Neural cell (in vitro differentiated cells): ENCODE measurements around the gene GOLGA2. TPM values are rescaled to one million over a fixed set of nuclear protein-coding genes. Genes with fewer than 3 reads are reported as not detected.
A peak's percentile ranks its signal among the peaks of the same experiment; 100 is the strongest.

Experiments
- H2AFZ ChIP-seq: fragments of 200-600, 300-800 bp; sonication (generic), shearing (Covaris generic); 2 replicates; pipeline ENCODE4 v1.6.0; 2014; ENCODE audit warnings: low read depth, mild to moderate bottlenecking, antibody characterized with exemption, low read length, moderate library complexity
- H3F3A ChIP-seq: fragments of 200-600 bp; shearing (Covaris generic); 2 replicates; pipeline ENCODE4 v1.6.1; 2016; ENCODE audit warnings: mild to moderate bottlenecking, moderate library complexity, mixed read lengths, antibody characterized with exemption, low read length; ENCODE audit not compliant: insufficient read depth, poor library complexity, severe bottlenecking
- H3K27ac ChIP-seq: fragments of 200-600, 300-800 bp; sonication (generic), shearing (Covaris generic); 2 replicates; pipeline ENCODE4 v1.5.1; 2014; ENCODE audit warnings: mild to moderate bottlenecking, low read length, moderate library complexity
- H3K27me3 ChIP-seq: fragments of 300-800, 200-600 bp; sonication (generic), shearing (Covaris generic); 2 replicates; pipeline ENCODE4 v1.6.0; 2014; ENCODE audit warnings: mild to moderate bottlenecking, low read depth, low read length, moderate library complexity; ENCODE audit not compliant: insufficient read depth
- H3K36me3 ChIP-seq: fragments of 300-800, 200-600 bp; sonication (generic), shearing (Covaris generic); 2 replicates; pipeline ENCODE4 v1.5.1; 2014; ENCODE audit warnings: mild to moderate bottlenecking, antibody characterized with exemption, low read length, moderate library complexity; ENCODE audit not compliant: insufficient read depth
- H3K4me2 ChIP-seq: fragments of 300-800, 200-600 bp; sonication (generic), shearing (Covaris generic); 2 replicates; pipeline ENCODE4 v1.6.0; 2014; ENCODE audit warnings: mild to moderate bottlenecking, low read length
- H3K4me3 ChIP-seq: fragments of 300-800, 200-600 bp; sonication (generic), shearing (Covaris generic); 2 replicates; pipeline ENCODE4 v1.5.1; 2014; ENCODE audit warnings: mild to moderate bottlenecking, low read length, moderate library complexity
- H3K79me2 ChIP-seq: fragments of 200-600 bp; shearing (Covaris generic); replicated peaks from 2 replicates; pipeline ENCODE4 v1.6.0; 2014; ENCODE audit warnings: mild to moderate bottlenecking, low read length, moderate library complexity; ENCODE audit not compliant: insufficient read depth
- H3K9ac ChIP-seq: fragments of 300-800, 200-600 bp; sonication (generic), shearing (Covaris generic); 2 replicates; pipeline ENCODE4 v1.6.1; 2016; ENCODE audit warnings: mild to moderate bottlenecking, low read length, mixed read lengths
- H3K9me2 ChIP-seq: fragments of 200-600 bp; shearing (Covaris generic); 2 replicates; pipeline ENCODE4 v1.6.1; 2016; ENCODE audit warnings: mild to moderate bottlenecking, low read length, mixed read lengths; ENCODE audit not compliant: insufficient read depth
- H3K9me3 ChIP-seq: fragments of 200-600, 300-800 bp; sonication (generic), shearing (Covaris generic); 2 replicates; pipeline ENCODE4 v1.6.1; 2016; ENCODE audit warnings: mild to moderate bottlenecking, mixed run types, low read length, moderate library complexity, mixed read lengths
- H4K20me1 ChIP-seq: fragments of 200-600 bp; shearing (Covaris generic); 2 replicates; pipeline ENCODE4 v1.6.1; 2016; ENCODE audit warnings: mild to moderate bottlenecking, mixed run types; ENCODE audit not compliant: insufficient read depth
- EP300 ChIP-seq: fragments of 450-650 bp; conservative IDR thresholded peaks from 2 replicates; pipeline ENCODE4 v1.6.1; 2014; ENCODE audit warnings: antibody characterized with exemption, mild to moderate bottlenecking, moderate library complexity; ENCODE audit not compliant: poor library complexity, severe bottlenecking
- EZH2 ChIP-seq: fragments of 200-600, 300-800 bp; shearing (Covaris generic), sonication (generic); IDR thresholded peaks from 2 replicates; pipeline ENCODE4 v1.6.1; 2014; ENCODE audit warnings: antibody characterized with exemption, low read length, borderline replicate concordance, mild to moderate bottlenecking; ENCODE audit not compliant: insufficient read depth, poor library complexity, severe bottlenecking
- POLR2AphosphoS5 ChIP-seq: IDR thresholded peaks from 2 replicates; pipeline ENCODE4 v1.6.1; 2012
- RAD21 ChIP-seq: fragments of 450-650 bp; conservative IDR thresholded peaks from 2 replicates; pipeline ENCODE4 v1.6.1; 2014; ENCODE audit warnings: antibody characterized with exemption, mild to moderate bottlenecking, moderate library complexity
- SMC3 ChIP-seq: fragments of 450-650 bp; conservative IDR thresholded peaks from 2 replicates; pipeline ENCODE4 v1.6.1; 2014; ENCODE audit warnings: antibody characterized with exemption, mild to moderate bottlenecking, moderate library complexity; ENCODE audit not compliant: poor library complexity
- TAF1 ChIP-seq: IDR thresholded peaks from 2 replicates; pipeline ENCODE4 v1.6.1; 2012; ENCODE audit warnings: low read depth
- polyA plus RNA-seq: library from polyadenylated mRNA; depleted of rRNA; stranded (reverse); fragments of >200 nt; gene quantifications from 2 replicates; pipeline ENCODE4 v1.2.3, GENCODE V29; 2014
- small RNA-seq, 3 experiments: library from RNA; depleted of rRNA; stranded (forward); fragments of <200 nt; gene quantifications; one replicate each; pipeline ENCODE3, GENCODE V24; 2012

Gene GOLGA2
- polyA plus RNA-seq, 1 donor from 2014 or later: 46.3 TPM

DNA sequence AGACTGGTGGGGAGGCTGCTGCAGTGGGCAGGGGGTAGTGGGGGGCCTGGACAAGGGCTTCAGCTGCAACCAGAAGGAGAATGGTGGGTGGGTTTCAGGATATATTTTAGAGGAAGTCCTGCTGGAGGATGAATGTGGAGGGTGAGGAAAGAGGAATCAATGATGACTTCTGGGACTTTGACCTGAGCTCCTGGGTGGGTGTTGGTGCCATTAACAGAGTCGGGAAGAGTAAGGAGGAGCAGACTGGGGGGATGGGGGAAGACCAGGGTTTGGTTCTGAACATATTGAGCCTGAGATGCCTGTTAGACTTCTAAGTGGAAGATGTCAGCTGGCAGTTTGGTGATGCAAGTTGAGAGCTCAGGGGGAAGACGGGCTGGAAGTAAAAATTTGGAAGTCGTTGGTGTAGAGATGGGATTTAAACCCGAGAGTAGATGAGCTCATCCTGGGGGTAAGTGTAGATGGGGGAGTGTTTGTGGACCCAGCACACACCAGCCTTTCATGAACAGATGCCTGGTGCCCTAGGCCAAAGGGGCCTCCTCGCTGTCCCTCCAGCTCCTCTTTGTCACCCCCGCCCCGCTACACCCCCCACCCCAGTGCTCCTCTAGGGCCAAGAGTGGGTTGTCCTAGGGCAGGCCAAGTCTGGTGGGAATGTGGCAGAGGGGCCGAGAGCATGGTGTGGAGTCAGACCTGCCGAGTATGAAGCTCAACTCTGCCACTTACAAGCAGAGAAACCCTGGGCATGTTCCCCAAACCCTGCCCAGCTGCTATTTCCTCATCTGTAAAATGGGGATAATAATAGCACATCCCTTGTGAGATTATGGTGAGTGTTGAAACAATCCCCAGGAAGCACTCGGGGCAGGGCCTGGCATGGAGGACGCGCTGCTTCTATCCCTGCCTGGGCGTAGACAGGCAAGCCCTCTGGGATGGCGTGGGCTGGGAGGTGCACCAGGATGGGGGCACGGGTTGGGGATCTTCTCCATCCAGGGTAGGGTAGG, 68.6 kb downstream of the GOLGA2 start:
- Histone ChIP-seq H4K20me1 (no peaks in the 10 kb centered on the region), H3F3A (no peaks in the 10 kb centered on the region), H3K79me2 (peaks cover 17% of the 10 kb centered on the region), H3K9me2 (no peaks in the 10 kb centered on the region), H3K36me3 (peaks cover 5% of the 10 kb centered on the region), H2AFZ (no peak overlapping the region), H3K4me2 (no peak overlapping the region), H3K27ac (no peak overlapping the region), H3K27me3 (no peaks in the 10 kb centered on the region), H3K9ac (no peak overlapping the region), H3K4me3 (no peak overlapping the region), H3K9me3 (no peaks in the 10 kb centered on the region)
- TF ChIP-seq TAF1: no peak

DNA sequence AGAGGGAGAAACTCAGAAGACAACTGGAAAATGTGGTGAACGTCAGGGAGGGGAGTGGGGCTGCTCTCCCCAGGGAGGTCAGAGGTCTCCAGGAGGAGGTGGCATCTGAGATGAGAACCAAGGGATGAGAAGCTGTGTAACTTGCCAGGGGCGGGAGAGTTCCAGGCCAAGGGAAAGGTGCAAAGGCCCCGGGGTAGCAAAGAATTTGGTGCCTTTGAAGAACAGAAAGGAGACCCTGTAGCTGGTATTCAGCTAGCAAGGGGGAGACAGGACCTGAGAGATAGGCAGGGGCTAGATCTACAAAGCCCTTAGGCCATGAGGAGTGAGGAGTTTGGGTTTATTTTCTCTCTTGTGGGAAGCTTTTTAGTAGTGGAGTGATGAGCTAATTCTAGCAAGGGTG, 69.3 kb downstream of the GOLGA2 start:
- Histone ChIP-seq H3K9me2 (no peaks in the 10 kb centered on the region), H4K20me1 (no peaks in the 10 kb centered on the region), H3K36me3 (peaks cover 5% of the 10 kb centered on the region), H3K79me2 (peaks cover 17% of the 10 kb centered on the region), H3K27me3 (no peaks in the 10 kb centered on the region), H3K9ac (no peak overlapping the region), H3K27ac (no peak overlapping the region), H2AFZ (no peak overlapping the region), H3K4me3 (peak overlapping the region; percentile 99), H3K4me2 (no peak overlapping the region), H3K9me3 (no peaks in the 10 kb centered on the region), H3F3A (no peaks in the 10 kb centered on the region)
- TF ChIP-seq RAD21 (no peak), TAF1 (no peak), EP300 (no peak), EZH2 (no peak), POLR2AphosphoS5 (no peak), SMC3 (no peak)

Small RNA genes lying within 50 kb of the gene (small RNA-seq; reads per million reads assigned to genes)
- gene MIR199B (2.8 to 5.8 (median 3.5) reads per million in 3 experiments), gene MIR3154 (0 reads per million in 3 experiments)

Other genes with a start within 250 kb of the GOLGA2 start
- 9.9 and 10.2 TPM in 2 replicates for gene NAIF1, start 208.7 kb downstream of the GOLGA2 start, polyA plus RNA-seq
- 43.7 and 50.7 TPM in 2 replicates for gene SLC25A25, start 207.8 kb downstream of the GOLGA2 start, polyA plus RNA-seq
- 55.9 and 68.0 TPM in 2 replicates for gene PTGES2, start 148.3 kb downstream of the GOLGA2 start, polyA plus RNA-seq
- not detected in 2 replicates for gene LCN2, start 126.6 kb downstream of the GOLGA2 start, polyA plus RNA-seq
- gene BBLN, start 115.7 kb downstream of the GOLGA2 start, polyA plus RNA-seq: 270 and 330 TPM in 2 replicates
- gene CIZ1, start 84.4 kb downstream of the GOLGA2 start, polyA plus RNA-seq: 25.6 and 27.8 TPM in 2 replicates
- gene DNM1, start 72.6 kb downstream of the GOLGA2 start, polyA plus RNA-seq: 104 and 180 TPM in 2 replicates
- 43.0 and 67.1 TPM in 2 replicates for gene SWI5, start 269 bp upstream of the GOLGA2 start, polyA plus RNA-seq
- 22.3 and 31.0 TPM in 2 replicates for gene TRUB2, start 46.4 kb upstream of the GOLGA2 start, polyA plus RNA-seq
- 94.5 and 108 TPM in 2 replicates for gene COQ4, start 46.8 kb upstream of the GOLGA2 start, polyA plus RNA-seq
- 31.6 and 34.2 TPM in 2 replicates for gene SLC27A4, start 64.5 kb upstream of the GOLGA2 start, polyA plus RNA-seq
- gene URM1, start 95.4 kb upstream of the GOLGA2 start, polyA plus RNA-seq: 66.0 and 80.8 TPM in 2 replicates
- gene CERCAM, start 144.8 kb upstream of the GOLGA2 start, polyA plus RNA-seq: 1.1 and 1.8 TPM in 2 replicates
- gene ODF2, start 180.0 kb upstream of the GOLGA2 start, polyA plus RNA-seq: 39.3 and 40.4 TPM in 2 replicates
- 29.6 and 33.2 TPM in 2 replicates for gene GLE1, start 228.7 kb upstream of the GOLGA2 start, polyA plus RNA-seq